Measurements from ENCODE around the gene SF3B3. TPM values are rescaled to one million over a fixed set of nuclear protein-coding genes. Genes with fewer than 3 reads are reported as not detected.

Gene SF3B3
- total RNA-seq, 1 donor from 2014 or later = 188 TPM

DNA sequence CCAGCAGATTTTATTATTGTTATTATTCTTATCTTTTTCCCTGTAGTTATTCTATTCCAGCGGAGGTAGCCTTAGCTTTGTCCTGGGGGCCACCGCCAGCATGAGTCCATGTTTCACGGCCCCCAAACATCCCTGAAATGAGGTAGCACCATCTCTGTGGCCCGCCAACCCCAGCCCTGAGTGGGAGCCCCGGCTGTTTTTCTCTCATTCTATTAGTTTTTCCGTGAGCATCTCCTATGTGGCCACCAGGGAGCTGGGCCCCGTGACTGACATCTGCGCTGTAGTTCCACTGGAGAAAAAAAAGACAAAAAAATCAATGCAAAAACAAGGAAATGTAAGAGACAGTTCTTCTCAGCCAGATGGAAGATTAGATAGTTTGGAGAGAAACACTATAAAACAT lies 79.2 kb downstream of the SF3B3 start:
- H3K4me3 Mint-ChIP-seq = no peak overlapping the region
- H4K20me1 ChIP-seq (ENCODE audit: low read depth) = no peaks in the 10 kb centered on the region
- H3K4me1 ChIP-seq = no peaks in the 10 kb centered on the region
- H3K27me3 ChIP-seq = no peaks in the 10 kb centered on the region
- no peaks in the 10 kb centered on the region for H3K4me1 Mint-ChIP-seq
- TF ChIP-seq EZH2 (IDR thresholded peaks at IDR 0.05) = no peak
- no peak for TF ChIP-seq EZH2phosphoT487 (IDR thresholded peaks at IDR 0.05)
- TF ChIP-seq, protein P1, sequence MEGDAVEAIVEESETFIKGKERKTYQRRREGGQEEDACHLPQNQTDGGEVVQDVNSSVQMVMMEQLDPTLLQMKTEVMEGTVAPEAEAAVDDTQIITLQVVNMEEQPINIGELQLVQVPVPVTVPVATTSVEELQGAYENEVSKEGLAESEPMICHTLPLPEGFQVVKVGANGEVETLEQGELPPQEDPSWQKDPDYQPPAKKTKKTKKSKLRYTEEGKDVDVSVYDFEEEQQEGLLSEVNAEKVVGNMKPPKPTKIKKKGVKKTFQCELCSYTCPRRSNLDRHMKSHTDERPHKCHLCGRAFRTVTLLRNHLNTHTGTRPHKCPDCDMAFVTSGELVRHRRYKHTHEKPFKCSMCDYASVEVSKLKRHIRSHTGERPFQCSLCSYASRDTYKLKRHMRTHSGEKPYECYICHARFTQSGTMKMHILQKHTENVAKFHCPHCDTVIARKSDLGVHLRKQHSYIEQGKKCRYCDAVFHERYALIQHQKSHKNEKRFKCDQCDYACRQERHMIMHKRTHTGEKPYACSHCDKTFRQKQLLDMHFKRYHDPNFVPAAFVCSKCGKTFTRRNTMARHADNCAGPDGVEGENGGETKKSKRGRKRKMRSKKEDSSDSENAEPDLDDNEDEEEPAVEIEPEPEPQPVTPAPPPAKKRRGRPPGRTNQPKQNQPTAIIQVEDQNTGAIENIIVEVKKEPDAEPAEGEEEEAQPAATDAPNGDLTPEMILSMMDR (IDR thresholded peaks at IDR 0.05) = no peak
- no peaks in the 10 kb centered on the region for H3K9me3 Mint-ChIP-seq
- H3K79me2 ChIP-seq (ENCODE audit: low read depth) = no peaks in the 10 kb centered on the region
- no peaks in the 10 kb centered on the region for H3K36me3 Mint-ChIP-seq
- no peak overlapping the region for H3K4me2 ChIP-seq
- no peaks in the 10 kb centered on the region for H3F3A ChIP-seq (ENCODE audit: low read depth)
- no peak overlapping the region for H3K27ac Mint-ChIP-seq
- no peaks in the 10 kb centered on the region for H3K9me3 ChIP-seq (ENCODE audit: low read depth)
- H3K9ac ChIP-seq = no peak overlapping the region
- peaks cover 9% of the 10 kb centered on the region for H3K27me3 Mint-ChIP-seq (ENCODE audit: insufficient read depth, low read depth)
- H3K27ac ChIP-seq = no peak overlapping the region
- no peak overlapping the region for H2AFZ ChIP-seq (replicated peaks)
- H3K36me3 ChIP-seq = no peaks in the 10 kb centered on the region
- no peak for DNase-seq (ENCODE audit: low spot score)
- no peak overlapping the region for H3K4me3 ChIP-seq

DNA sequence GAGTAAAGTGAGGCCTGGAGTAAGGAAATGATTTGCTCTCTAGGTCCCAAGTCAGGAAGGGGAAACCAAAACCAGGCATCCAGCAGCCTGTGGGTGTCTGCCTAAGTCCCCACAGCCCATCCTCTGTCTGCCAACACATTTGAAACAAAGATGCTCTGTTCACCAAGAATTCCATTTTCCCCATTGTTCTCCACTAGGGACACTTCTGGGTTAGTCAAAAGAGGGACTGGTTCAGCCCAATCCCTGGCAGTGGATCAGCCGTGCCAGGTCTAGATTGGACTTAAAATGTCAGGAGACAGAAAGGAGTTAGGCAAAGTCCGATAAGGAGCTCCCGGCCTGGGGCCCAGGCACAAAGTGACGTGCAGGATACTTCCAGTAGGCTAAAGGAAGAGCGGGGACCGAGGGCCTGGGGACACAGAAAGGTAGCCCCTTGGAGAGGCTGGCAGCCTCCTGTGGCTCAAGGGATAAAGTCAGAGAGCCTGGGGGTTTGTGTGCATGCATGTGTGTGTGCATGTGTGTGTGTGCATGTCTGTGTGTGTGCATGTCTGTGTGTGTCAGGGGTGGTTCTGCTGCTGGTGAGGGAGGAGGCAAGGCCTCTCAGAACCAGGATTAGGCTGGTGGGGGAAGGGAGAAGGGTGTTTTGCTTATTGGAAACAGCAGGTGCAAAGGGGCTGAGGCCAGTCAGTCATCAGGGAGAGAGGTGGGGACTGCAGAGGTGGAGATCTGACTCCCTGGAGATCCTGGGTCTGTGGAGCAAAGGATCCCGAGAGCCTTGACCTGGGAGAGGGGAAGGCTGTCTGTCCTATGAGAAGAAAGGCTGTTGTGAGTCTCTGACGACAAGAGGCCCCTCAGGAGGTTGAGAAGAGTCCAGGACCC lies 81.0 kb downstream of the SF3B3 start:
- Mint-ChIP-seq H3K36me3 (no peaks in the 10 kb centered on the region), H3K9me3 (no peaks in the 10 kb centered on the region), H3K27me3 (ENCODE audit: insufficient read depth, low read depth) (peaks cover 9% of the 10 kb centered on the region), H3K27ac (peak overlapping the region; percentile 83), H3K4me1 (no peaks in the 10 kb centered on the region), H3K4me3 (peak overlapping the region; percentile 62)
- TF ChIP-seq EZH2 (IDR thresholded peaks at IDR 0.05) (no peak), EZH2phosphoT487 (IDR thresholded peaks at IDR 0.05) (no peak)
- TF ChIP-seq, protein P1 (IDR thresholded peaks at IDR 0.05) = no peak
- Histone ChIP-seq H3K9ac (no peak overlapping the region), H3K27me3 (no peaks in the 10 kb centered on the region), H3K79me2 (ENCODE audit: low read depth) (no peaks in the 10 kb centered on the region), H3K4me2 (no peak overlapping the region), H3F3A (ENCODE audit: low read depth) (no peaks in the 10 kb centered on the region), H2AFZ (replicated peaks) (no peak overlapping the region), H3K36me3 (no peaks in the 10 kb centered on the region), H3K9me3 (ENCODE audit: low read depth) (no peaks in the 10 kb centered on the region), H3K27ac (no peak overlapping the region), H3K4me3 (no peak overlapping the region), H3K4me1 (no peaks in the 10 kb centered on the region), H4K20me1 (ENCODE audit: low read depth) (no peaks in the 10 kb centered on the region)
- no peak for DNase-seq (ENCODE audit: low spot score)

DNA sequence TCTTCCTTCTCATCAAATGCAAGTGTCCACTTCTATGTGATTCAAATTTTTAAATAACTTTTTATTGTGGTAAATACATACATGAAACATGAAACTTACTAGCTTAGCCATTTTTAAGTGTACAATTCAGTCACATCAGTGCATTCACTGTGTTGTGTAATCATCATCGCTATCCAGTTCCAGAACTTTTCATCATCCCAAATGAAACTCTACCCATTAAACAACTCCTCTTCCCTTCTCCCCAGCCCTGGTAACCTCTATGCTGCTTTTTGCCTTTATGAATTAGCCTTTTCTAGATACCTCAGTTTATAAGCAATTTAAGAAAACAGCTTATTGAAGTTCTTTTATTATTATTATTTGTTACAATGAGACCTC lies 81.7 kb downstream of the SF3B3 start:
- Mint-ChIP-seq H3K4me3 (no peak overlapping the region), H3K36me3 (no peaks in the 10 kb centered on the region), H3K9me3 (no peaks in the 10 kb centered on the region), H3K27ac (no peak overlapping the region), H3K27me3 (ENCODE audit: insufficient read depth, low read depth) (peaks cover 9% of the 10 kb centered on the region), H3K4me1 (no peaks in the 10 kb centered on the region)
- Histone ChIP-seq H2AFZ (replicated peaks) (no peak overlapping the region), H3K4me3 (no peak overlapping the region), H3K27me3 (no peaks in the 10 kb centered on the region), H3K36me3 (no peaks in the 10 kb centered on the region), H4K20me1 (ENCODE audit: low read depth) (no peaks in the 10 kb centered on the region), H3K4me1 (no peaks in the 10 kb centered on the region), H3K79me2 (ENCODE audit: low read depth) (no peaks in the 10 kb centered on the region), H3K4me2 (no peak overlapping the region), H3K9ac (no peak overlapping the region), H3K27ac (no peak overlapping the region), H3K9me3 (ENCODE audit: low read depth) (no peaks in the 10 kb centered on the region), H3F3A (ENCODE audit: low read depth) (no peaks in the 10 kb centered on the region)
- TF ChIP-seq EZH2phosphoT487 (IDR thresholded peaks at IDR 0.05) = no peak
- DNase-seq (ENCODE audit: low spot score) = no peak

DNA sequence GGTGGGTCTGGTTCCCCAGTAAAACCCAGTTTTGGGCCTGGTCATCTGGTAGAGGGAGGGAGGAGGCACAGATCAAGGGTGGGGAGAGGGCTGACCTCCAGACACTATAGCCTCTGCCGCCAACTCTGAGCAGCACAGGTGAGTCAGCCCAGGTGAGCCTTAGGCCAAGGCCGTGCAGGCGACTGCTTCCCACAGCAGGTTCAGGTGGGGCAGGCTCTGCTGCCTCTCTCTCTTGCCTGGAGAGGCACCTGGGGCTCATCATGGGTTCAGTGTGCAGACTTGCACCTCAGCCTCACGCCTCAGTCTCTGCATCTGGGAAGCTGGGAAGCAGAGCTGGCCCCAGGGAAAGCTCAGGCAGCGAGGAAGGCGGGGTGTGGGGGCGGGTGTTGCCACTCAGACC lies 84.9 kb downstream of the SF3B3 start:
- no peaks in the 10 kb centered on the region for H3K27me3 ChIP-seq
- no peaks in the 10 kb centered on the region for H3K4me1 ChIP-seq
- H4K20me1 ChIP-seq (ENCODE audit: low read depth) = no peaks in the 10 kb centered on the region
- Mint-ChIP-seq H3K36me3 (no peaks in the 10 kb centered on the region), H3K27ac (no peak overlapping the region), H3K4me1 (no peaks in the 10 kb centered on the region), H3K4me3 (no peak overlapping the region), H3K27me3 (ENCODE audit: insufficient read depth, low read depth) (peaks cover 3% of the 10 kb centered on the region), H3K9me3 (no peaks in the 10 kb centered on the region)
- no peaks in the 10 kb centered on the region for H3K36me3 ChIP-seq
- H3K27ac ChIP-seq = no peak overlapping the region
- no peaks in the 10 kb centered on the region for H3K79me2 ChIP-seq (ENCODE audit: low read depth)
- H3K4me3 ChIP-seq = no peak overlapping the region
- TF ChIP-seq EZH2phosphoT487 (IDR thresholded peaks at IDR 0.05) = no peak
- TF ChIP-seq EZH2 (IDR thresholded peaks at IDR 0.05) = no peak
- TF ChIP-seq, protein P1 (IDR thresholded peaks at IDR 0.05) = no peak
- H3K4me2 ChIP-seq = no peak overlapping the region
- no peak overlapping the region for H2AFZ ChIP-seq (replicated peaks)
- no peaks in the 10 kb centered on the region for H3F3A ChIP-seq (ENCODE audit: low read depth)
- DNase-seq (ENCODE audit: low spot score) = no peak
- H3K9me3 ChIP-seq (ENCODE audit: low read depth) = no peaks in the 10 kb centered on the region
- no peak overlapping the region for H3K9ac ChIP-seq
